Esophagus (tissue), 2 donors: ENCODE results near the gene LGALS8. TPM values are rescaled to one million over a fixed set of nuclear protein-coding genes. Genes with fewer than 3 reads are reported as not detected.
A peak's percentile ranks its signal among the peaks of the same experiment; 100 is the strongest.
"Not testable (repeated sequence)": the region's sequence is repeated elsewhere in the genome, so short reads cannot be mapped to it uniquely, and the experiment has no call there.

Source experiments
- H3K27ac ChIP-seq, 2 donors: one replicate each; pipeline ENCODE4 v1.5.1; 2013; ENCODE audit warnings: low read depth in 2 of 2, mild to moderate bottlenecking in 2 of 2, inconsistent platforms in 1 of 2, low read length in 1 of 2, moderate library complexity in 1 of 2
- H3K27me3 ChIP-seq, 2 donors: one replicate each; pipeline ENCODE4 v1.6.1; 2013; ENCODE audit warnings: low read length in 2 of 2, control low read depth in 1 of 2, mild to moderate bottlenecking in 1 of 2; ENCODE audit not compliant: insufficient read depth in 2 of 2, control insufficient read depth in 1 of 2
- H3K36me3 ChIP-seq, 2 donors: one replicate each; pipeline ENCODE4 v1.6.1; 2013; ENCODE audit warnings: low read length in 1 of 2; ENCODE audit not compliant: control insufficient read depth in 2 of 2, insufficient read depth in 2 of 2
- H3K4me1 ChIP-seq, 2 donors: one replicate each; pipeline ENCODE4 v1.6.1; 2013; ENCODE audit warnings: low read length in 1 of 2; ENCODE audit not compliant: control insufficient read depth in 2 of 2, insufficient read depth in 2 of 2
- H3K4me3 ChIP-seq, 2 donors: one replicate each; pipeline ENCODE4 v1.5.1; 2013; ENCODE audit warnings: low read length in 2 of 2, mild to moderate bottlenecking in 2 of 2, low read depth in 1 of 2, moderate library complexity in 1 of 2
- H3K9me3 ChIP-seq, 2 donors: one replicate each; pipeline ENCODE4 v1.6.1; 2013; ENCODE audit warnings: mild to moderate bottlenecking in 2 of 2, low read depth in 1 of 2, low read length in 1 of 2, moderate library complexity in 1 of 2; ENCODE audit not compliant: control insufficient read depth in 2 of 2, insufficient read depth in 1 of 2
- WGBS, 2 donors: extraction: QIAGEN DNeasy Blood & Tissue Kit; methylation state at CpG; one replicate each; pipeline ENCODE4 v1.1.7; 2013; 5-methylcytosine and 5-hydroxymethylcytosine counted together
- polyA plus RNA-seq, 2 donors: library from polyadenylated mRNA; stranded (reverse); fragments of 200-250 nt; gene quantifications; one replicate each; pipeline ENCODE4 v1.2.3, GENCODE V29; 2013
- donor health status: healthy with polysubstance abuse.
- donor health status: Bipolar disorder and iron deficiency.

LGALS8 gene
- polyA plus RNA-seq: 10 to 100 TPM; 22.1 to 22.6 TPM

DNA sequence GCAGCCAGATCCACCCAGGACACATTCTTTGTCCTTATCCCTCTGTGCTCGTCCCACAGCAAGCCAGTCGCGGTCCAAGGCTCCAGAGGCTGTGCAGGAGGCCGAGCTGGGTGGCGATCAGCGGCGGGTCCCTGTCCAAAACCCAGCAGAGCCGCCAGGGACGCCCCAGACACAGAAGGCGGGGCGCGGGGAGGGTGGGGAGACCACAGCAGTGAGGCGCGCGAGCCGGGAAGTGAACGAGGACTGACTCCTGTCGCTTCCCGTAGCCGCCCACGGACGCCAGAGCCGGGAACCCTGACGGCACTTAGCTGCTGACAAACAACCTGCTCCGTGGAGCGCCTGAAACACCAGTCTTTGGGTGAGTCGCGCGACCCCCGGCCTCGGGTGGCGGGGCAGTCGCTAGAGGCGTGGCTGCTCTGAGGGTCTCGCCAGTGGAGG, at the start of gene LGALS8:
LGALS8 (plus strand) TSS at position 279 of the 438 bp plus-strand sequence. CDS start 2,089 bp downstream, outside the sequence.
- WGBS, 2 donors: 1% methylated on average over 30 to 35 of the region's 35 CpGs
- no peaks in the 10 kb centered on the region for H3K27me3 ChIP-seq

GRCh38 chr1:236476019-236476418, 47.8 kb upstream of the LGALS8 start:
- peaks cover 0 to 2% of the 10 kb centered on the region in 2 donors for H3K36me3 ChIP-seq
- 95 to 97% methylated on average over 5 of the region's 5 CpGs for WGBS, 2 donors
- no peaks in the 10 kb centered on the region for H3K27me3 ChIP-seq
- H3K4me1 ChIP-seq: no peaks in the 10 kb centered on the region
- H3K9me3 ChIP-seq: no peaks in the 10 kb centered on the region
- no peak overlapping the region for H3K27ac ChIP-seq
- H3K4me3 ChIP-seq: no peak overlapping the region

More for the DNA sequence above, at the start of gene LGALS8:
- Histone ChIP-seq H3K27ac (peak within 1 kb of the TSS; percentile 89 to 95), H3K36me3 (peaks cover 0 to 2% of the 10 kb centered on the region in 2 donors), H3K4me1 (no peaks in the 10 kb centered on the region), H3K4me3 (peak within 1 kb of the TSS; percentile 78 to 90), H3K9me3 (no peaks in the 10 kb centered on the region)

DNA sequence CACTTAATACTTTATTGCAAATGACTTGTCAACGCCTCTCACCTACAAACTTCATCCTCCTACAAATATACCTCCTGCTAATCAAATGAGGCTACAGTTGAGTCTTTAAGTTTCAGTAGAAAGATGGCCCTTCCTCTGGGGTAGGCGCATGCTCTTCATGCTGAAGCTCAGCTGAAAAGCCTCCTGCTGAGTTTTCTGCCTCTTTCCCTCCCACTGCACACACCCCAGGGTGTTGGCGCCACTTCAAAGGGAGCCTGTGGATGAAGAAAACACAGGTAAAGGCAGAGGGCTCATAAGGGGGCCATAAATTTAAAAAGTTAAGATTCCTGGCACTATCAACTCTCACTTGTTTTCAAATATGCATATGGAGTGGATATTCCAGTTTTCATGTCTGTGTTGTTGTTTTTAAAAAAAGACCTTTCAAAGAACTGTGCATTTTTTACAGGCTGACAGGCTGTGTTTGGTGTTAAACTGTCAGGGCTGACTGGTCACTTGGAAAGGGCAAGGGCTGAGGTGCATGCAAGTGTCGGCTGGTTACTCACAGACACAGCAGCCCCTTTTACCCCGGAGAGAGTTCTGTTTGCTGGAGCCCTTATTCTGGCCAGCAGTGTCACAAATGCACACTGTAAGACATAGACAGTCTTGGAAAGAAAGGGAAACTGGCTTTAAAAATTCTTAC, 42.9 kb upstream of the LGALS8 start:
- no peaks in the 10 kb centered on the region for H3K4me1 ChIP-seq
- no peak overlapping the region for H3K4me3 ChIP-seq
- no peaks in the 10 kb centered on the region for H3K9me3 ChIP-seq
- H3K36me3 ChIP-seq: peaks cover 0 to 5% of the 10 kb centered on the region in 2 donors
- H3K27me3 ChIP-seq: no peaks in the 10 kb centered on the region
- H3K27ac ChIP-seq: no peak overlapping the region
- WGBS, 2 donors: 49 to 64% methylated on average over 5 of the region's 5 CpGs

- peaks cover 0 to 3% of the 10 kb centered on the region in 2 donors for H3K36me3 ChIP-seq
- no peak overlapping the region for H3K27ac ChIP-seq
- WGBS, 2 donors: 79 to 90% methylated on average over 14 of the region's 14 CpGs
- H3K27me3 ChIP-seq: no peaks in the 10 kb centered on the region
- H3K4me1 ChIP-seq: no peaks in the 10 kb centered on the region
- H3K9me3 ChIP-seq: no peaks in the 10 kb centered on the region
- no peak overlapping the region for H3K4me3 ChIP-seq
Observed at GRCh38 chr1:236484310-236484971, 39.3 kb upstream of the LGALS8 start.

GRCh38 chr1:236486356-236487002, 37.3 kb upstream of the LGALS8 start:
- no peaks in the 10 kb centered on the region for H3K27me3 ChIP-seq
- no peaks in the 10 kb centered on the region for H3K9me3 ChIP-seq
- peaks cover 0 to 3% of the 10 kb centered on the region in 2 donors for H3K36me3 ChIP-seq
- H3K4me3 ChIP-seq: no peak overlapping the region
- H3K4me1 ChIP-seq: no peaks in the 10 kb centered on the region
- no peak overlapping the region for H3K27ac ChIP-seq
- 67 to 70% methylated on average over 4 of the region's 4 CpGs for WGBS, 2 donors

GRCh38 chr1:236489161-236489560, 34.6 kb upstream of the LGALS8 start:
- H3K9me3 ChIP-seq, H3K4me1 ChIP-seq, H3K4me3 ChIP-seq, H3K27me3 ChIP-seq, H3K36me3 ChIP-seq, H3K27ac ChIP-seq: not testable (repeated sequence)
- 87 to 92% methylated on average over 3 of the region's 3 CpGs for WGBS, 2 donors

DNA sequence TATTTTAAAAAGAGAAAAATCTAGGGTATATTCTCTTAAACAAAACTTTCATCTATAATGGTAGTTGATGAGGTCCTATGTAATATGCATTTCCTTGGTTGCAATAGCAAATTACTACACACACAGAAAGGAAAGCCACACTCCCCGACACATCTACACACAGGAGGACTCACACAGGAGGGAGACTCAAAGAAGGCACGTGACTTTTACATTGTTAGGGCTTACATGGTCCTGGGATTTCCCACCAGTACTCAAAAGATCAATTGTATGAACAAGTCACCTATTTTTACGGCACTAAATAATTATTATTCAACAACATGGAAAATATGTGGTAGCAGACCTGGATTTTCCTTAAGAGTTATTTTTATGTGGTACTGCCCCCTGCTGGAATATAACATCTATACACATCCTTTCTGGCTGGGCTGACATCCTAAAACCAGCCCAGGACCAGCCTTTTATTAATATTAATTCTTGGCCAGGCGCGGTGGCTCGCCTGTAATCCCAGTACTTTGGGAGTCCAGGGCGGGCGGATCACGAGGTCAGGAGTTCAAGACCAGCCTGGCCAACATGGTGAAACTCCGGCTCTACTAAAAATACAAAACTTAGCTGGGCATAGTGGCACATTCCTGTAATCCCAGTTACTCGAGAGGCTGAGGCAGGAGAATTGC, 33.9 kb upstream of the LGALS8 start:
- no peak overlapping the region for H3K27ac ChIP-seq
- no peaks in the 10 kb centered on the region for H3K27me3 ChIP-seq
- WGBS, 2 donors: 18 to 26% methylated on average over 11 of the region's 11 CpGs
- H3K4me3 ChIP-seq: no peak overlapping the region
- H3K36me3 ChIP-seq: no peaks in the 10 kb centered on the region
- no peaks in the 10 kb centered on the region for H3K4me1 ChIP-seq
- no peaks in the 10 kb centered on the region for H3K9me3 ChIP-seq

DNA sequence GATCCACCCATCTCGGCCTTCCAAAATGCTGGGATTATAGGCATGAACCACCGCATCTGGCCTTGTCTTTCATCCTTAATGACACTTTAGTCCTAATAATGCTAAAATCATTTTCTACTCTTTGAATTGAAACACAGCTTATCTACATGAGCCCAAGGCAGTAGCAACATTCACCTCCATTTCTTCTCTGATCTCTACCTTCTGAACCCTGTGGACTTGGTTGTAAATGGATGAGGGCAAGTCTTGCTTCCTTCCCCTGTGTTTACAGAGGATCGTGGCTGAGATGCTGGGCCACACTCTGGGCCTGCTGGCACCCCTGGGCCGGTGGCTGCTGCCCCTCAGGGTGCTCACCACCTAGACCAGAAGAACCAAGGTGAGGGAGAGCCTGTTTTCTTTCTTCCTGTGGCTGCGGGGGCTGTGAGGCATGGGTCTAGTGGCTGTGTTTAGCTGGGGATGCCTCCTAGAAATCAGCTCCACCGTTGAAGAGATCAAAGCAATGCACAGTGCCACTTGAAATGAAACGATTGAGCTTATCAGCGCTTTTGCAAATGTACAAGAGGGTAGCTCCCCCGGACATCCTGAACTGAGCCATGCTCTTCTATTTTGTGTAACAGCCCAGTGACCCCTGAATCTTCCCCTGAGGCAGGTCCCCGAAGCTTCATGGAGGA, 32.2 kb upstream of the LGALS8 start:
- no peak overlapping the region for H3K4me3 ChIP-seq
- H3K9me3 ChIP-seq: no peaks in the 10 kb centered on the region
- 76% methylated on average over 10 of the region's 10 CpGs for WGBS, 2 donors
- no peaks in the 10 kb centered on the region for H3K27me3 ChIP-seq
- H3K27ac ChIP-seq: no peak overlapping the region
- no peaks in the 10 kb centered on the region for H3K4me1 ChIP-seq
- H3K36me3 ChIP-seq: no peaks in the 10 kb centered on the region

- Histone ChIP-seq H3K36me3 (no peaks in the 10 kb centered on the region), H3K27ac (no peak overlapping the region), H3K4me1 (no peaks in the 10 kb centered on the region), H3K4me3 (no peak overlapping the region), H3K9me3 (no peaks in the 10 kb centered on the region), H3K27me3 (no peaks in the 10 kb centered on the region)
- WGBS, 2 donors: 96 to 99% methylated on average over 2 of the region's 2 CpGs
Observed at GRCh38 chr1:236492378-236492777, 31.4 kb upstream of the LGALS8 start.
